ENCODE data around the gene PMCH. TPM values are rescaled to one million over a fixed set of nuclear protein-coding genes. Genes with fewer than 3 reads are reported as not detected.

Gene PMCH
- total and polyA plus RNA-seq, 2 of the 8 experiments (the other 6 are each of a cell fraction or from before 2014, with no cell fraction given): not detected

DNA sequence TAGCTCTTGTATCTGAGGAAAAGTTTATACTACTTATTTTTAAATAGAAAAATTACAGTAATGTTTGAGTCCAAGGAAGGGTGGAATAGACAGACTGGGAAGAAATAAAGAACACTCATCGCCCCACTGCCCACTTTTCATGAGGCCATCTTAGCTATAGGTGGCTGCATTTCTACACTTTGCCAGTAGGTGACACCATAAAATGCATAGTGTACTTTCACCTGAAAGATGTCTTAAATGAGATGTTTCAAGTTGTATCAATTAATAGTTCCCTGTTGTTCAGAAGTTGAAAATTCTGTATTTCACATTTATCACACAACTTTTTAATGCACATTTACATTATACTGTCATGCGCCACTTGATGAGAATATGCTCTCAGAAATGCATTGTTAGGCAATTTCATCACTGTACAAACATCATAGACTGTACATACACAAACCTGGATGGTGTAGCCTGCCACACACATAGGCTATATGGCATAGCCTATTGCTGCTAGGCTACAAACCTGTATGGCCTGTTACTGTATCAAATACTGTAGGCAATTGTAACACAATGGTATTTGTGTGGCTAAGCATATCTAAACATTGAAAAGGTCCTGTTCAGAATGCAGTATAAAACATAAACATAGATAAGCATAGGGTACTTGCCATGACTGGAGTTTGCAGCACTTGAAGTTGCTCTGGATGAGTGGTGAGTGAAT is 27.6 kb downstream of the PMCH start:
- no peak overlapping the region for H2AFZ ChIP-seq (ENCODE audit: low read length)
- DNase-seq (ENCODE audit: low read depth in 1 of 2, low spot score in 2 of 2) (no peak), FAIRE-seq (peak; percentile 62)
- no peak overlapping the region for H4K8ac ChIP-seq (ENCODE audit: extremely low read depth, insufficient read depth, low read length)
- no peak overlapping the region for H3K14ac ChIP-seq (ENCODE audit: insufficient read length)
- no peak overlapping the region for H4K91ac ChIP-seq (replicated peaks; ENCODE audit: insufficient read length, low read length)
- H3K9ac ChIP-seq (replicated peaks in 1 of 4; ENCODE audit: extremely low read depth in 1 of 4, low read depth in 3 of 4, low read length in 3 of 4): no peak overlapping the region
- 88% methylated on average over 2 of the region's 2 CpGs; no CpG with 5 or more reads in 1 of the 2 experiments for WGBS, 2 experiments (ENCODE audit: extremely low coverage in 1 of 2, insufficient coverage in 1 of 2, insufficient read length in 1 of 2, insufficient replicate concordance in 2 of 2, low coverage in 1 of 2, low lambda C conversion rate in 2 of 2, missing lambda C conversion rate in 1 of 2)
- H3K27me3 ChIP-seq (replicated peaks in 1 of 4; ENCODE audit: control insufficient read depth in 3 of 4, extremely low read depth in 1 of 4, insufficient read depth in 3 of 4, low read length in 3 of 4): no peaks in the 10 kb centered on the region
- no peaks in the 10 kb centered on the region; the same call in 1 of the 2 replicates for H3K23me2 ChIP-seq (ENCODE audit: low read depth, low read length)
- no peak overlapping the region for H3K56ac ChIP-seq (replicated peaks; ENCODE audit: insufficient read length, low read depth, low read length)
- H3K79me1 ChIP-seq (ENCODE audit: low read depth, low read length): no peaks in the 10 kb centered on the region
- no peak overlapping the region for H2BK5ac ChIP-seq (ENCODE audit: low read depth, low read length)
- no peaks in the 10 kb centered on the region for H3K4me1 ChIP-seq (replicated peaks in 1 of 4; ENCODE audit: control insufficient read depth in 3 of 4, insufficient read depth in 4 of 4, low read length in 3 of 4)
- no peaks in the 10 kb centered on the region for H3K79me2 ChIP-seq (ENCODE audit: control insufficient read depth in 1 of 2, insufficient read depth in 2 of 2, low read length in 2 of 2)
- POLR2A ChIA-PET (ENCODE audit: partially characterized antibody): no interaction called here
- H3K27ac ChIP-seq (ENCODE audit: low read depth, low read length): no peak overlapping the region
- no peak overlapping the region for H2BK20ac ChIP-seq (ENCODE audit: low read length)
- no peak overlapping the region for H3K4ac ChIP-seq (replicated peaks; ENCODE audit: insufficient read length, low read depth, low read length)
- no peak overlapping the region for H3K4me3 ChIP-seq (ENCODE audit: extremely low read depth in 1 of 4, insufficient read depth in 2 of 4, low read depth in 3 of 4, low read length in 4 of 4)
- H3K9me3 ChIP-seq (ENCODE audit: insufficient read depth in 2 of 2, low read depth in 1 of 2, low read length in 1 of 2): no peaks in the 10 kb centered on the region
- no peaks in the 10 kb centered on the region; a peak in 1 of 8 replicates for H3K36me3 ChIP-seq (ENCODE audit: control insufficient read depth in 2 of 4, insufficient read depth in 4 of 4, low read length in 3 of 4)
- no peak overlapping the region for H3K4me2 ChIP-seq (ENCODE audit: insufficient read depth in 1 of 2, low read depth in 2 of 2, low read length in 2 of 2)
- no peak overlapping the region for H4K5ac ChIP-seq (ENCODE audit: insufficient read length, low read depth, low read length)
- H2BK12ac ChIP-seq (ENCODE audit: low read depth, low read length): no peak overlapping the region
- no peak overlapping the region for H2BK120ac ChIP-seq (replicated peaks; ENCODE audit: low read depth, low read length)
- CTCF ChIA-PET (ENCODE audit: partially characterized antibody): interaction anchor here (0.6 to 2.2 kb wide), 38 partner anchors 8 to 1962 kb away, joined by 3 to 23 read pairs (median 3); no protein-coding TSS in a partner anchor
- no peak overlapping the region for H2AK5ac ChIP-seq (ENCODE audit: low read depth, low read length)
- no peak for TF ChIP-seq SP1 (IDR thresholded peaks at IDR 0.05; ENCODE audit: low read depth, low read length)
- peak; percentile 49; the same call in 1 of the 2 replicates for TF ChIP-seq YY1 (IDR thresholded peaks at IDR 0.05; ENCODE audit: low read depth, low read length)
- TF ChIP-seq RAD21 (IDR thresholded peaks at IDR 0.05 in 1 of 2, conservative IDR thresholded peaks at IDR 0.05 in 1 of 2; ENCODE audit: low read depth in 2 of 2, low read length in 2 of 2): peak; percentile 57 to 61
- TF ChIP-seq, protein P1, sequence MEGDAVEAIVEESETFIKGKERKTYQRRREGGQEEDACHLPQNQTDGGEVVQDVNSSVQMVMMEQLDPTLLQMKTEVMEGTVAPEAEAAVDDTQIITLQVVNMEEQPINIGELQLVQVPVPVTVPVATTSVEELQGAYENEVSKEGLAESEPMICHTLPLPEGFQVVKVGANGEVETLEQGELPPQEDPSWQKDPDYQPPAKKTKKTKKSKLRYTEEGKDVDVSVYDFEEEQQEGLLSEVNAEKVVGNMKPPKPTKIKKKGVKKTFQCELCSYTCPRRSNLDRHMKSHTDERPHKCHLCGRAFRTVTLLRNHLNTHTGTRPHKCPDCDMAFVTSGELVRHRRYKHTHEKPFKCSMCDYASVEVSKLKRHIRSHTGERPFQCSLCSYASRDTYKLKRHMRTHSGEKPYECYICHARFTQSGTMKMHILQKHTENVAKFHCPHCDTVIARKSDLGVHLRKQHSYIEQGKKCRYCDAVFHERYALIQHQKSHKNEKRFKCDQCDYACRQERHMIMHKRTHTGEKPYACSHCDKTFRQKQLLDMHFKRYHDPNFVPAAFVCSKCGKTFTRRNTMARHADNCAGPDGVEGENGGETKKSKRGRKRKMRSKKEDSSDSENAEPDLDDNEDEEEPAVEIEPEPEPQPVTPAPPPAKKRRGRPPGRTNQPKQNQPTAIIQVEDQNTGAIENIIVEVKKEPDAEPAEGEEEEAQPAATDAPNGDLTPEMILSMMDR (IDR thresholded peaks at IDR 0.05; ENCODE audit: control extremely low read depth in 1 of 3, insufficient read depth in 1 of 3, low read depth in 1 of 3, low read length in 3 of 3): peak in 2 of 3 experiments; percentile 42 to 76; a peak in 2 of 4 replicates
- H4K20me1 ChIP-seq (replicated peaks in 1 of 2; ENCODE audit: control insufficient read depth in 1 of 2, insufficient read depth in 2 of 2, low read length in 2 of 2): peaks cover 0 to 2% of the 10 kb centered on the region in 2 experiments
- H2BK15ac ChIP-seq (ENCODE audit: low read length): no peak overlapping the region
- H3K18ac ChIP-seq (ENCODE audit: extremely low read depth, low read length): no peak overlapping the region
- no peak overlapping the region for H3K23ac ChIP-seq (ENCODE audit: insufficient read length)
